Glutamatergic neuron (in vitro differentiated cells): Measurements from ENCODE around the gene TSHZ2. TPM values are rescaled to one million over a fixed set of nuclear protein-coding genes. Genes with fewer than 3 reads are reported as not detected.

Experiments
- DNase-seq: peaks from one replicate; pipeline ENCODE4 v3.0.0; 2022
- H3K27ac Mint-ChIP-seq: one replicate; pipeline ENCODE4 v1.8.0; 2020; ENCODE audit warnings: mild to moderate bottlenecking, mixed read lengths, inconsistent platforms; ENCODE audit not compliant: unreplicated experiment
- H3K27me3 Mint-ChIP-seq: one replicate; pipeline ENCODE4 v1.8.0; 2020; ENCODE audit warnings: mild to moderate bottlenecking, moderate library complexity, mixed read lengths, inconsistent platforms; ENCODE audit not compliant: unreplicated experiment
- H3K36me3 Mint-ChIP-seq: one replicate; pipeline ENCODE4 v1.8.0; 2020; ENCODE audit warnings: mild to moderate bottlenecking, mixed read lengths, inconsistent platforms; ENCODE audit not compliant: unreplicated experiment
- H3K4me1 Mint-ChIP-seq: one replicate; pipeline ENCODE4 v1.8.0; 2020; ENCODE audit warnings: mild to moderate bottlenecking, low read depth, mixed read lengths, inconsistent platforms; ENCODE audit not compliant: unreplicated experiment
- H3K4me3 Mint-ChIP-seq: one replicate; pipeline ENCODE4 v1.8.0; 2020; ENCODE audit warnings: mild to moderate bottlenecking, mixed read lengths, inconsistent platforms; ENCODE audit not compliant: unreplicated experiment
- H3K9me3 Mint-ChIP-seq: one replicate; pipeline ENCODE4 v1.8.0; 2020; ENCODE audit warnings: mild to moderate bottlenecking, moderate library complexity, mixed read lengths, inconsistent platforms; ENCODE audit not compliant: unreplicated experiment
- long read RNA-seq: library from polyadenylated mRNA; unstranded; transcript quantifications from one replicate; pipeline ENCODE4 v2.0.0, GENCODE V29; 2020; ENCODE audit not compliant: unreplicated experiment
- total RNA-seq: library from RNA; stranded (reverse); fragmentation: NEBNext Ultra II Directional; extraction: Animal tissue kit (Norgen Biotek cat#: 25700); gene quantifications from one replicate; pipeline ENCODE4 v1.2.1, GENCODE V29; 2021; ENCODE audit not compliant: unreplicated experiment
- TF ChIP-seq, protein P1 (sequence below): fragments of 200-600 bp; sonication (generic); IDR thresholded peaks from one replicate; pipeline ENCODE4 v1.5.0; 2021; ENCODE audit not compliant: partially characterized antibody, unreplicated experiment

The TSHZ2 gene, protein sequence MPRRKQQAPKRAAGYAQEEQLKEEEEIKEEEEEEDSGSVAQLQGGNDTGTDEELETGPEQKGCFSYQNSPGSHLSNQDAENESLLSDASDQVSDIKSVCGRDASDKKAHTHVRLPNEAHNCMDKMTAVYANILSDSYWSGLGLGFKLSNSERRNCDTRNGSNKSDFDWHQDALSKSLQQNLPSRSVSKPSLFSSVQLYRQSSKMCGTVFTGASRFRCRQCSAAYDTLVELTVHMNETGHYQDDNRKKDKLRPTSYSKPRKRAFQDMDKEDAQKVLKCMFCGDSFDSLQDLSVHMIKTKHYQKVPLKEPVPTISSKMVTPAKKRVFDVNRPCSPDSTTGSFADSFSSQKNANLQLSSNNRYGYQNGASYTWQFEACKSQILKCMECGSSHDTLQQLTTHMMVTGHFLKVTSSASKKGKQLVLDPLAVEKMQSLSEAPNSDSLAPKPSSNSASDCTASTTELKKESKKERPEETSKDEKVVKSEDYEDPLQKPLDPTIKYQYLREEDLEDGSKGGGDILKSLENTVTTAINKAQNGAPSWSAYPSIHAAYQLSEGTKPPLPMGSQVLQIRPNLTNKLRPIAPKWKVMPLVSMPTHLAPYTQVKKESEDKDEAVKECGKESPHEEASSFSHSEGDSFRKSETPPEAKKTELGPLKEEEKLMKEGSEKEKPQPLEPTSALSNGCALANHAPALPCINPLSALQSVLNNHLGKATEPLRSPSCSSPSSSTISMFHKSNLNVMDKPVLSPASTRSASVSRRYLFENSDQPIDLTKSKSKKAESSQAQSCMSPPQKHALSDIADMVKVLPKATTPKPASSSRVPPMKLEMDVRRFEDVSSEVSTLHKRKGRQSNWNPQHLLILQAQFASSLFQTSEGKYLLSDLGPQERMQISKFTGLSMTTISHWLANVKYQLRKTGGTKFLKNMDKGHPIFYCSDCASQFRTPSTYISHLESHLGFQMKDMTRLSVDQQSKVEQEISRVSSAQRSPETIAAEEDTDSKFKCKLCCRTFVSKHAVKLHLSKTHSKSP (N-terminal part only)
- 10.0 TPM for total RNA-seq
- long read RNA-seq, partial matches to known transcripts, result 1 of 1 reads
- long read RNA-seq, other reads (novel, unspliced or antisense), result 0 of 1 reads

DNA sequence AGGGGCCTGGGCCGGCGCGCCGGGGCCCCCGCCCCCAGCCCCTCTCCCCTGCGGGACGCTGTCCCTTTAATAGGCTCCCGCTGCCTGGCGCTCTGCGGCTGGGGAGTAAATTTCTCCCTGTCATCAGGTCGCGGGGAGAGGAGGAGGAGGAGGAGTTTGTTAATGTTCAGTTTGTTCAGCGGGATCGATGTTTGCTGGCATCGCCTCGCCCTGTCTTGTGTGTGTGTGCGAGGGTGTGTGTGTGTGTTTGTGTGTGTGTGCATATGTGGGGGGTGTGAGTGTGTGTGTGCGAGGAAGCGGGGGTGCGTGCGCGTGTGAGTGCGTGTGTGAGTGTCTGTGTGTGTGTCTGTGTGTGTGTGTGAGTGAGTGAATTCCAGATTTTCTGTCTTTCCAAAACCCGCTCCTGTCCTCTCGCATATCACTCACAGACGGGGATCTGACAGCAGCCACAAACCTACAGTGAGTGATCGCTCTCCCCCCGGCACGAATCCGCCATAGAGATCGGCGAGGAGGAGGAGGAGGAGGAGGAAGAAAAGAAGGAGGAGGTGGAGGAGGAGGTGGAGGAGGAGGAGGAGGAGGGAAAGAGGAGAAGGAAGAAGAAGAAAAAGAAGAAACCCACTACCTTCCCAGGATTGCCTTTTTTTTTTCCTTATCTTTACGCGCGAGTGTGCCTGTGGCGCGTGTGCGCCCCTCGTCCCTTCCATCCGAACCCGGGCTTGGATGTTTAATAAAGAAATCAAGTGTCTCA is at the start of gene TSHZ2:
TSHZ2 (plus strand) TSS at position 169 of the 748 bp plus-strand sequence. CDS start 936 bp downstream, outside the sequence.
- Mint-ChIP-seq H3K27me3 (peaks cover 9% of the 10 kb centered on the region), H3K27ac (peak within 1 kb of the TSS; percentile 89)

DNA sequence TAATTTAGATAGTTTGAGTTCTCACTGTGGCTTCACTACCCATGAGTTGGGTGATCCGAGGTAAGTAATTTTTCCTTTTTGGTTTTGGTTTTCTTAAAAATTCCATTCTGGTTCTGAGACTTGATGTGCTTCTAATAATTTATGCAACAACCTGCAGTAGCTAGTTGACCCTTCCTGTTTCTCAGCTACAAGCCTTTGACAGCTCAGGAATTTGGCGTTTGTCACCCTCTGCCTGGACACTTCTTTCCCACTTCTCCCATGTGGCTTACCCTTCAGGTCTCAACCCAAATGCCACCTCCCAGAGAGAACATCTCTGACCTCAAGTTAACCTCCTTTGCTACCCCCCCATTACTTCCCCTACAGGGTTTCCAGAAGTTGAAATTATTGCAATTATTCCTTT is 49.7 kb upstream of the TSHZ2 start:
- Mint-ChIP-seq H3K9me3 (peaks cover 3% of the 10 kb centered on the region), H3K4me3 (no peak overlapping the region), H3K27ac (no peak overlapping the region), H3K36me3 (no peaks in the 10 kb centered on the region), H3K4me1 (peaks cover 3% of the 10 kb centered on the region), H3K27me3 (peaks cover 2% of the 10 kb centered on the region)
- TF ChIP-seq, protein P1, sequence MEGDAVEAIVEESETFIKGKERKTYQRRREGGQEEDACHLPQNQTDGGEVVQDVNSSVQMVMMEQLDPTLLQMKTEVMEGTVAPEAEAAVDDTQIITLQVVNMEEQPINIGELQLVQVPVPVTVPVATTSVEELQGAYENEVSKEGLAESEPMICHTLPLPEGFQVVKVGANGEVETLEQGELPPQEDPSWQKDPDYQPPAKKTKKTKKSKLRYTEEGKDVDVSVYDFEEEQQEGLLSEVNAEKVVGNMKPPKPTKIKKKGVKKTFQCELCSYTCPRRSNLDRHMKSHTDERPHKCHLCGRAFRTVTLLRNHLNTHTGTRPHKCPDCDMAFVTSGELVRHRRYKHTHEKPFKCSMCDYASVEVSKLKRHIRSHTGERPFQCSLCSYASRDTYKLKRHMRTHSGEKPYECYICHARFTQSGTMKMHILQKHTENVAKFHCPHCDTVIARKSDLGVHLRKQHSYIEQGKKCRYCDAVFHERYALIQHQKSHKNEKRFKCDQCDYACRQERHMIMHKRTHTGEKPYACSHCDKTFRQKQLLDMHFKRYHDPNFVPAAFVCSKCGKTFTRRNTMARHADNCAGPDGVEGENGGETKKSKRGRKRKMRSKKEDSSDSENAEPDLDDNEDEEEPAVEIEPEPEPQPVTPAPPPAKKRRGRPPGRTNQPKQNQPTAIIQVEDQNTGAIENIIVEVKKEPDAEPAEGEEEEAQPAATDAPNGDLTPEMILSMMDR, result no peak
- DNase-seq, result no peak

More for the DNA sequence above, at the start of gene TSHZ2:
- peaks cover 6% of the 10 kb centered on the region for H3K4me1 Mint-ChIP-seq
- H3K9me3 Mint-ChIP-seq, result peaks cover 4% of the 10 kb centered on the region
- TF ChIP-seq, protein P1, result no peak
- DNase-seq, result peak; percentile 44
- H3K4me3 Mint-ChIP-seq, result peak within 1 kb of the TSS; percentile 97
- no peaks in the 10 kb centered on the region for H3K36me3 Mint-ChIP-seq

DNA sequence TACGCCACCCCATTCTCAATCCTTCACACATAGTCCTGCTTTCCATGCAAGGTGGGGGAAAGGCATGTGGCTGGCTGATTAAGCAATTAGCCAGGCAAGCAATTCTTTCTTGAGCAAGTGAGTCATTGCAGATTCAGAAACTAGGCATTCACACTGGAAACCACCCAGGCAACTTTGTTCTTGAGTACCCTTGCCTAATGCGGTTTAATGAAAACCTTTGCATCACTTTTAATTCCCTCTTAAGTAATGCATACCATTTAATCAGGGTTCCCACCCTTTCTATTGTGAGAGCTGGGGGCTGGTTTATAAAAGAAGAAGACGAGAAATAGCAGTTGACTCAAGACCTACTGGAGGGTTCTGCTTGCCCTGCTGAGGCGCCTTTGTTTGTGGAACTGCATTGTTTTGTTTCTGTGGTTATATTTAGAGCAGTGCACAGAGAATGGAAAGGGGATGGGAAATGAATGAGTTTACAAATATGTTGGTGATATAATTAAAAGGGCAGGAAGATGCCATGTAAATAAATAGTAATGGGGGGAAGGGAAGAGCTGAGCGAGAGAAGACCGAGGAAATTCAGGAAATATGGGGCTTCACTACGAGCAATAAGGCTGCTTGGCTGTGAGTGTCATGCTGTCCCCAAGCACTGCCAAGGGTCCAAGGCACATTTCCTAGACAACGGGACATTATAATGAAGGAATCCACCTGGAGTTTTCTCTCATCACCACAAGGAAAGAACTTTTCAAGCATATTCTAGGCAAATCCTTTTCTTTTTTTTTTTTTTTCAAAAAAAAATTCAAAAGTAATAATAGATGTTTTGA is 48.8 kb upstream of the TSHZ2 start:
- H3K4me3 Mint-ChIP-seq, result no peak overlapping the region
- TF ChIP-seq, protein P1, result no peak
- peaks cover 3% of the 10 kb centered on the region for H3K4me1 Mint-ChIP-seq
- no peaks in the 10 kb centered on the region for H3K36me3 Mint-ChIP-seq
- H3K9me3 Mint-ChIP-seq, result peaks cover 3% of the 10 kb centered on the region
- H3K27me3 Mint-ChIP-seq, result peaks cover 2% of the 10 kb centered on the region
- no peak overlapping the region for H3K27ac Mint-ChIP-seq
- no peak for DNase-seq
